GM06990 (cell line): ENCODE data around the gene CORT.

Experiments
- DNase-seq: peaks from one replicate; pipeline ENCODE4 v3.0.0-alpha.2; 2011; ENCODE audit not compliant: insufficient read length; ENCODE audit errors: extremely low read depth
- H3K27me3 ChIP-seq: replicated peaks from 2 replicates; pipeline ENCODE4 v1.6.0; 2011; ENCODE audit warnings: low read length; ENCODE audit not compliant: control insufficient read depth, insufficient read depth
- H3K36me3 ChIP-seq: 2 replicates; pipeline ENCODE4 v1.5.1; 2011; ENCODE audit warnings: low read length; ENCODE audit not compliant: control insufficient read depth, insufficient read depth
- H3K4me3 ChIP-seq: replicated peaks from 2 replicates; pipeline ENCODE4 v1.5.1; 2011; ENCODE audit warnings: low read depth, mild to moderate bottlenecking, control low read depth, low read length
- TF ChIP-seq, protein P1 (sequence below): IDR thresholded peaks from 2 replicates; pipeline ENCODE4 v1.5.1; 2011; ENCODE audit warnings: low read length, control low read depth, mild to moderate bottlenecking, inconsistent platforms; ENCODE audit not compliant: insufficient read depth, poor library complexity, severe bottlenecking

CORT gene

GRCh38 chr1:10444795-10445397 lies 4.9 kb upstream of the CORT start:
- no peak overlapping the region for H3K4me3 ChIP-seq
- no peak for DNase-seq
- H3K27me3 ChIP-seq: no peaks in the 10 kb centered on the region
- H3K36me3 ChIP-seq: no peaks in the 10 kb centered on the region
- TF ChIP-seq, protein P1, sequence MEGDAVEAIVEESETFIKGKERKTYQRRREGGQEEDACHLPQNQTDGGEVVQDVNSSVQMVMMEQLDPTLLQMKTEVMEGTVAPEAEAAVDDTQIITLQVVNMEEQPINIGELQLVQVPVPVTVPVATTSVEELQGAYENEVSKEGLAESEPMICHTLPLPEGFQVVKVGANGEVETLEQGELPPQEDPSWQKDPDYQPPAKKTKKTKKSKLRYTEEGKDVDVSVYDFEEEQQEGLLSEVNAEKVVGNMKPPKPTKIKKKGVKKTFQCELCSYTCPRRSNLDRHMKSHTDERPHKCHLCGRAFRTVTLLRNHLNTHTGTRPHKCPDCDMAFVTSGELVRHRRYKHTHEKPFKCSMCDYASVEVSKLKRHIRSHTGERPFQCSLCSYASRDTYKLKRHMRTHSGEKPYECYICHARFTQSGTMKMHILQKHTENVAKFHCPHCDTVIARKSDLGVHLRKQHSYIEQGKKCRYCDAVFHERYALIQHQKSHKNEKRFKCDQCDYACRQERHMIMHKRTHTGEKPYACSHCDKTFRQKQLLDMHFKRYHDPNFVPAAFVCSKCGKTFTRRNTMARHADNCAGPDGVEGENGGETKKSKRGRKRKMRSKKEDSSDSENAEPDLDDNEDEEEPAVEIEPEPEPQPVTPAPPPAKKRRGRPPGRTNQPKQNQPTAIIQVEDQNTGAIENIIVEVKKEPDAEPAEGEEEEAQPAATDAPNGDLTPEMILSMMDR: no peak

DNA sequence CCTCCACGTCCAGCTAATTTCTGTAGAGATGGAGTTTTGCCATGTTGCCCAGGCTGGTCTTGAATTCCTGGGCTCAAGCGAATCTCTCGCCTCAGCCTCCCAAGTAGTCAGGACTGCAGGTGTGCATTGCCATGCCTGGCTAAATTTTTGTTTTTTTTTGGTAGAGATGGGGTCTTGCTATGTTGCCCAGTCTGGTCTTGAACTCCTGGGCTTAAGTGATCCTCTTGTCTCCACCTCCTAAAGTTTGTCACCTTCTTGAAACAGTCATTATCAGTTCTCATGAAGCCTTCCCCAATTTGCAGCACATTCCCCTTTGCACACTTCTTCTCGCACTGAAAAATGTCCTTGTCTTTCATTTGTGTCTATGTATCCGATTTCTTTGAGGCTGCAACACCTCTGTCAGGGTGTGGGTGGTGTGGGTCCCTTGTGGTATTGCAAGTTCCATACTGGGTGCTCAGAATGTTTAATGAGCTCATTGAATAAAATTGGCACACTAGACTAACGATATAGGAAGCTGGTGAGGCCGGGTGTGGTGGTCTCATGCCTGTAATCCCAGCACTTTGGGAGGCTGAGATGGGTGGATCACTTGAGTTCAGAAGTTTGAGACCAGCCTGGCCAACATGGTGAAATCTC lies 2.9 kb upstream of the CORT start:
- no peak for DNase-seq
- no peaks in the 10 kb centered on the region for H3K36me3 ChIP-seq
- TF ChIP-seq, protein P1: no peak
- H3K4me3 ChIP-seq: no peak overlapping the region
- H3K27me3 ChIP-seq: no peaks in the 10 kb centered on the region

DNA sequence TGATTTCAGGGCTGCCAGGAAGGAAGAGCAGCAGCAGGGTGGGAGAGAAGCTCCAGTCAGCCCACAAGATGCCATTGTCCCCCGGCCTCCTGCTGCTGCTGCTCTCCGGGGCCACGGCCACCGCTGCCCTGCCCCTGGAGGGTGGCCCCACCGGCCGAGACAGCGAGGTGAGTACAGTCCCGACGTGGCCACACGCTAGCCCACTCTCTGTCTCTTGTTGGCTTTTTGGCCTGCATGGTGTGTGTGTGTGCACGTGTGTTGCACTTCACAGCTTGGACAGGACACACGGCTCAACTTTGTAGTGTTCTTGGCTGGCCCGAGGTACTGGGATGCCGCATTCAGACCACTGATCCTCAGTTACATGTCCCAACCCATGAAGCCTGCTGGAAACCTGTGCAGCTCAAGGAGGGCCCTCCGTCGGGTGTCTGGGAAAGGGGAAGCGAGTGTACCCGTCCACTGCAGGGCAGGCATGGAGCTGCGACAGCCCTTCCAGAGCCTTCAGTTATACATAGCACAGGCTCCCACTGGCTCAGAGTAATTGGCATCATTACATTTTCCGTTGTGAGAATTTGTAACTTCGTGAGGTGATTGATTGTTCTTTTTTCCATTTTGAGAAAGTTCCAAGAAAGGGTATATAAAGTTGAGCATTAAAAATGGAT lies 454 bp downstream of the CORT start:
- DNase-seq: no peak
- TF ChIP-seq, protein P1: no peak
- Histone ChIP-seq H3K4me3 (no peak overlapping the region), H3K36me3 (no peaks in the 10 kb centered on the region), H3K27me3 (no peaks in the 10 kb centered on the region)

DNA sequence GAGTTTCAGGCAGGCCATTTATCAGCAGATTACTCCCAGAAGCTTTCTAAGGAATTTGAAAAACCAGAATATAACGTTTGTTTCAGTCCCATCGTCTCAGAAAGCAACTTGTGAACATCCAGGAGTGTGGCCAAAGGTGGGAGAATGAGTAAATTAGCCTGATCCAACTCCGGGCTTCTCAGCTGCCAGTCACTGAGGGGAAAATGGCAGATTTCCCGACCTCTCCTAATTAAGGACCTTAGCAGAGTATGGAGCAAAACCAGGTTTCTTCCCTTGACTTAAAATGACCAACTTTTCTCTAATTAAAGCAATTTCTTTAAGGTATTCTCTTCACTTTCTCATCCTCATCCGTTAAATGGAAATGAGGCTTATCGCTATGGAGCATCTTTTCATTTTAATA lies 1.0 kb downstream of the CORT start:
- no peaks in the 10 kb centered on the region for H3K27me3 ChIP-seq
- H3K4me3 ChIP-seq: no peak overlapping the region
- TF ChIP-seq, protein P1: no peak
- DNase-seq: no peak
- H3K36me3 ChIP-seq: no peaks in the 10 kb centered on the region

- TF ChIP-seq, protein P1: no peak
- Histone ChIP-seq H3K27me3 (no peaks in the 10 kb centered on the region), H3K4me3 (no peak overlapping the region), H3K36me3 (no peaks in the 10 kb centered on the region)
- no peak for DNase-seq
These were observed 1.5 kb downstream of the CORT start for GRCh38 chr1:10451287-10451686.
